Neural crest cell (in vitro differentiated cells): Measurements from ENCODE around the gene GPRIN3. TPM values are rescaled to one million over a fixed set of nuclear protein-coding genes. Genes with fewer than 3 reads are reported as not detected.

Source experiments
- DNase-seq: peaks from one replicate; pipeline ENCODE4 v3.0.0; 2021; ENCODE audit warnings: low read depth, mixed read lengths, low spot score
- H3K27ac Mint-ChIP-seq: one replicate; pipeline ENCODE4 v1.8.0; 2021; ENCODE audit warnings: mild to moderate bottlenecking, mixed read lengths; ENCODE audit not compliant: unreplicated experiment
- H3K27me3 Mint-ChIP-seq: 2 replicates; pipeline ENCODE4 v1.8.0; 2021; ENCODE audit warnings: low read depth, mild to moderate bottlenecking, mixed read lengths
- H3K36me3 Mint-ChIP-seq: 2 replicates; pipeline ENCODE4 v1.8.0; 2021; ENCODE audit warnings: low read depth, mild to moderate bottlenecking, mixed read lengths
- H3K4me1 Mint-ChIP-seq: 2 replicates; pipeline ENCODE4 v1.8.0; 2021; ENCODE audit warnings: mixed read lengths
- H3K4me3 Mint-ChIP-seq: one replicate; pipeline ENCODE4 v1.8.0; 2021; ENCODE audit warnings: mild to moderate bottlenecking, mixed read lengths
- H3K9me3 Mint-ChIP-seq: 2 replicates; pipeline ENCODE4 v1.8.0; 2021; ENCODE audit warnings: mixed read lengths
- total RNA-seq: library from RNA; stranded (reverse); gene quantifications from 2 replicates; pipeline ENCODE4 v1.2.1, GENCODE V29; 2021
- TF ChIP-seq, protein P1 (sequence below): fragments of 200-600 bp; sonication (generic); conservative IDR thresholded peaks from 2 replicates; pipeline ENCODE4 v1.5.0; 2021; ENCODE audit warnings: antibody characterized with exemption, mild to moderate bottlenecking

Gene GPRIN3
- total RNA-seq, 1 donor from 2014 or later, result 0.70 TPM

DNA sequence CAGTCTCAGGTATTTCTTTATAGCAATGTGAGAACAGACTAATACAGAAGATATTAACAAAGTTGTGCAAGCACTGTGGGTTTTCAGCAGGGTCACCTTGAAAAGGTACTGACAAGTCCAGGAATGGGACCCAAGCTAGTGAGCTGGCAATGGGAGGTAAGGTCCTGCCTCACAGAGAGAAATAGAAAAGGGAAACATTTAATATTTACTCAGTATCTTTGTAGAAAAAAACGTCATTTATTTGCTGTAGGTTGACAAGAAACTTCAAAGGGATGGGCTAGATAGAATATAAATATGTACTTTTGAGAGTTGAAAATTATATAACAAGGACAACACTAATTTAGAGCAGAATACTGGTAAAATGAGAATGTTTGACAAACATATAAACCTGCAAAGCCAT lies 89.0 kb downstream of the GPRIN3 start:
- Mint-ChIP-seq H3K27me3 (no peaks in the 10 kb centered on the region), H3K27ac (no peak overlapping the region), H3K4me1 (peaks cover 10% of the 10 kb centered on the region), H3K4me3 (no peak overlapping the region), H3K36me3 (no peaks in the 10 kb centered on the region), H3K9me3 (no peaks in the 10 kb centered on the region)
- TF ChIP-seq, protein P1, sequence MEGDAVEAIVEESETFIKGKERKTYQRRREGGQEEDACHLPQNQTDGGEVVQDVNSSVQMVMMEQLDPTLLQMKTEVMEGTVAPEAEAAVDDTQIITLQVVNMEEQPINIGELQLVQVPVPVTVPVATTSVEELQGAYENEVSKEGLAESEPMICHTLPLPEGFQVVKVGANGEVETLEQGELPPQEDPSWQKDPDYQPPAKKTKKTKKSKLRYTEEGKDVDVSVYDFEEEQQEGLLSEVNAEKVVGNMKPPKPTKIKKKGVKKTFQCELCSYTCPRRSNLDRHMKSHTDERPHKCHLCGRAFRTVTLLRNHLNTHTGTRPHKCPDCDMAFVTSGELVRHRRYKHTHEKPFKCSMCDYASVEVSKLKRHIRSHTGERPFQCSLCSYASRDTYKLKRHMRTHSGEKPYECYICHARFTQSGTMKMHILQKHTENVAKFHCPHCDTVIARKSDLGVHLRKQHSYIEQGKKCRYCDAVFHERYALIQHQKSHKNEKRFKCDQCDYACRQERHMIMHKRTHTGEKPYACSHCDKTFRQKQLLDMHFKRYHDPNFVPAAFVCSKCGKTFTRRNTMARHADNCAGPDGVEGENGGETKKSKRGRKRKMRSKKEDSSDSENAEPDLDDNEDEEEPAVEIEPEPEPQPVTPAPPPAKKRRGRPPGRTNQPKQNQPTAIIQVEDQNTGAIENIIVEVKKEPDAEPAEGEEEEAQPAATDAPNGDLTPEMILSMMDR, result no peak
- DNase-seq, result no peak

DNA sequence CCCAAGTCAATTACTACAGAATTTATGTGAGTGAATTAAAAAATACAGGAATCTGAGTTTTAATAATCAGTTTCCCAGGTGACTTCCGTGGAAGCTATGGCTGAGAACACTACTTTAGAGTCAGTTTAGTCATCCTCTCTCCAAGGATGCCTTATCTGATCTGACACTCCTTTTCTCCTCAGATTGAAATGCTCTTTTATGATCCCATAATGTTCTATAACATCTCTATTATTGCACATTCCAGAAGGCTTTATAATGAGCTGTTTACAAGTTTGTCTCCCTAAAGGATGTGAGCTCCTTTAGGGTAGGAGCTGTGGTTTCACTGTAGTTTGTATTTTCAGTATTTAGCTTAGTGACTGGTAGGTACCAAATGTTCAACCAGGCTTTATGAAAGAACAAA lies 90.0 kb downstream of the GPRIN3 start:
- Mint-ChIP-seq H3K4me3 (no peak overlapping the region), H3K4me1 (peaks cover 10% of the 10 kb centered on the region), H3K27ac (no peak overlapping the region), H3K36me3 (no peaks in the 10 kb centered on the region), H3K9me3 (no peaks in the 10 kb centered on the region), H3K27me3 (no peaks in the 10 kb centered on the region)
- no peak for DNase-seq
- TF ChIP-seq, protein P1, result no peak

DNA sequence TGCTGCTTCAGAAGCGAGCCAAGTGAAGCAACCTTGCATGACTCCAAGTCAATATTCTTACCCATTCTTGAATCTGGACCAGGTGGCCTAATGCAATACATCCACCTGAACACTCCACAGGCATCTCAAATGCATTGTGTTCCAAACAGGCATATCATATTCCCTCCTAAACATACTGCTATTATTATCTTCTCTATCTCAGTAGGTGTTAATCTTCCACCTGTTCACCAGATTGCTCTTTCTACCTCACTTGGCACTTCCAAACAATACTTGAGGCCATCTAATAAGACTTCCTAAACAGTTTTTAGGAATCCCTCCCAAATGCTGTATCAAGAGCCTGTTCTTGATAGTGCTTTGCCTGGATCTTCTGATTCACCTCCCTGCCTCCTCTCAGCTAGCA lies 90.7 kb downstream of the GPRIN3 start:
- no peaks in the 10 kb centered on the region for H3K27me3 Mint-ChIP-seq
- DNase-seq, result no peak
- TF ChIP-seq, protein P1, result no peak
- H3K4me1 Mint-ChIP-seq, result peaks cover 10% of the 10 kb centered on the region
- no peak overlapping the region for H3K27ac Mint-ChIP-seq
- H3K9me3 Mint-ChIP-seq, result no peaks in the 10 kb centered on the region
- H3K36me3 Mint-ChIP-seq, result no peaks in the 10 kb centered on the region
- H3K4me3 Mint-ChIP-seq, result no peak overlapping the region

DNA sequence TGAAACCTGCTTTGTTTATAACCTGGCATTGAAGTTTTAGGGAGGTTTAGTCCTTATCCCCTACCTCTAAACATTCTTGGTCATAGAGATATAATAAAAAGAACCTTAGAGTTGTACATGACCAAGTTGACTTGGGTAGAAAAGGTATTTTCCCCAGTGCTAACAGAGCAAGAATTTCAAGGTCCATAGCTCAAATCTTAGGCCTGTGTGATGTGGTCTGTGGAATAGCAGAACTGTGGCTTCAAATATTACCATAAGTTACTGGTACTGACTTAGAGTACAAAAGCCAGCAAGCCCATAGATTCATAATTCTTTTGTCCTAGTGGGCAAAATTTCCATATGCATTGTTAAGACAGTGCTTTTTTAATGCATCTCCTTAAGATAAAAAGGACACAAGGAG lies 91.2 kb downstream of the GPRIN3 start:
- H3K27ac Mint-ChIP-seq, result no peak overlapping the region
- H3K9me3 Mint-ChIP-seq, result no peaks in the 10 kb centered on the region
- TF ChIP-seq, protein P1, result no peak
- DNase-seq, result no peak
- H3K36me3 Mint-ChIP-seq, result no peaks in the 10 kb centered on the region
- H3K4me1 Mint-ChIP-seq, result peaks cover 10% of the 10 kb centered on the region
- no peak overlapping the region for H3K4me3 Mint-ChIP-seq
- H3K27me3 Mint-ChIP-seq, result no peaks in the 10 kb centered on the region

DNA sequence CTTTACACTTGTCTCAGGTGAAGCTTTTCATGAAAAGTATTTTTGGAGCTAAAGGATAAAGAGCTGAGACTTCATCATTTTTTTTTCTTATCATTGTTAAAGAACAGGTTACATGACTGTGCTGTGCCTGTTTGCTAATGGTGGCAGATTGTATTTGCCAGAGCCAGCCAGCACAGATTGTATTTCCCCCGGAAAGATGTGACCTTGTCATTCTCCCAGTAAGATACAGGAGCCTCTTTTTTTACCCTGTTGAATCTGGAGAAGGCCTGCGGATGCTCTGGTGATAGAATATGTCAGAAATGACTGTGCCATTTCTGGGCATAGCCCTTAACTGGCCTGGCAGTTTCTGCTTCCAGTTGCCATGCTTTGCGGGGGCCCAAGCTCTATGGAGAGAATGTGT lies 91.9 kb downstream of the GPRIN3 start:
- peaks cover 7% of the 10 kb centered on the region for H3K4me1 Mint-ChIP-seq
- no peak overlapping the region for H3K27ac Mint-ChIP-seq
- H3K27me3 Mint-ChIP-seq, result no peaks in the 10 kb centered on the region
- H3K36me3 Mint-ChIP-seq, result no peaks in the 10 kb centered on the region
- no peaks in the 10 kb centered on the region for H3K9me3 Mint-ChIP-seq
- TF ChIP-seq, protein P1, result no peak
- H3K4me3 Mint-ChIP-seq, result no peak overlapping the region
- no peak for DNase-seq

DNA sequence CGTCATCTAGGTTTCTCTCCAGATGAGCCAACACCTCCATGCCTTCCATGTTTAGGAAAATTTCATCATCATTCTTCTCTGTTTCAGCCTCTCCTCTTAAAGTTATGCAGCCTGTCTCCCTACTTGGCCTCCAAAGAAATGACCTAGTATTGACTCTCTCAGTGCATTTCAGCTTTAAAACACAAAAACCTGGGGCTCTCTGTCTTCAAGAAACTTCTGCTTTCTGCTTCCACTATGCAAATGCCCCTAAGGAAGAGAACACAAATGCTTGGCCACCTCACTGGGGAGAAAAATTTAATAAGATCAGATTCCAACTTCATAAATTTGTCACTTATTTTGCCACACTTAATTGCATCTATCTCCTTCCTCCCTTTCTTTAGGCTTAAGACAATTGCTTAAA lies 93.3 kb downstream of the GPRIN3 start:
- Mint-ChIP-seq H3K9me3 (no peaks in the 10 kb centered on the region), H3K27ac (no peak overlapping the region), H3K36me3 (no peaks in the 10 kb centered on the region), H3K27me3 (no peaks in the 10 kb centered on the region), H3K4me3 (no peak overlapping the region), H3K4me1 (no peaks in the 10 kb centered on the region)
- no peak for DNase-seq
- TF ChIP-seq, protein P1, result no peak
